HepG2 (cell line): ENCODE measurements around the gene ADSL. TPM values are rescaled to one million over a fixed set of nuclear protein-coding genes. Genes with fewer than 3 reads are reported as not detected.

Experiments used
- ARHGAP35 ChIP-seq: sonication (generic); formaldehyde crosslinking; IDR thresholded peaks from 2 replicates; pipeline ENCODE4 v1.9.0; 2022; ENCODE audit warnings: mild to moderate bottlenecking, inconsistent platforms, moderate library complexity, missing genetic modification reagents, borderline replicate concordance
- CENPT ChIP-seq: sonication (generic); formaldehyde crosslinking; IDR thresholded peaks from 2 replicates; pipeline ENCODE4 v1.8.0; 2022; ENCODE audit warnings: low read depth, mild to moderate bottlenecking, moderate library complexity, missing genetic modification reagents
- FOXK1 ChIP-seq: sonication (generic); formaldehyde crosslinking; IDR thresholded peaks from 2 replicates; pipeline ENCODE4 v1.4.0; 2020; ENCODE audit warnings: low read depth, missing genetic modification reagents, borderline replicate concordance
- FOXK2 ChIP-seq: fragments of 450-650 bp; IDR thresholded peaks from 2 replicates; pipeline ENCODE4 v1.6.1; 2016
- GATAD1 ChIP-seq: IDR thresholded peaks from 2 replicates; pipeline ENCODE4 v1.6.1; 2016; ENCODE audit warnings: missing genetic modification reagents, missing compliant biosample characterization
- HNF1B ChIP-seq: sonication (generic); formaldehyde crosslinking; IDR thresholded peaks from 2 replicates; pipeline ENCODE4 v1.5.1; 2020; ENCODE audit warnings: mild to moderate bottlenecking, moderate library complexity, missing genetic modification reagents
- KMT2A ChIP-seq: sonication (generic); formaldehyde crosslinking; IDR thresholded peaks from 2 replicates; pipeline ENCODE4 v1.4.0; 2020; ENCODE audit warnings: missing genetic modification reagents
- NFE2 ChIP-seq: sonication (generic); formaldehyde crosslinking; IDR thresholded peaks from 2 replicates; pipeline ENCODE4 v1.4.0; 2020; ENCODE audit warnings: missing genetic modification reagents
- PRDM15 ChIP-seq: sonication (generic); formaldehyde crosslinking; IDR thresholded peaks from 2 replicates; pipeline ENCODE4 v1.4.0; 2020; ENCODE audit warnings: missing genetic modification reagents
- RAD51 ChIP-seq: fragments of 450-650 bp; IDR thresholded peaks from 2 replicates; pipeline ENCODE4 v1.6.1; 2016; ENCODE audit warnings: borderline replicate concordance
- TEF ChIP-seq: sonication (generic); formaldehyde crosslinking; IDR thresholded peaks from 2 replicates; pipeline ENCODE4 v1.5.0; 2020; ENCODE audit warnings: missing genetic modification reagents
- THAP7 ChIP-seq: sonication (generic); formaldehyde crosslinking; IDR thresholded peaks from 2 replicates; pipeline ENCODE4 v1.8.1; 2023; ENCODE audit warnings: mild to moderate bottlenecking, missing genetic modification reagents
- ZNF281 ChIP-seq: sonication (generic); formaldehyde crosslinking; IDR thresholded peaks from 2 replicates; pipeline ENCODE4 v1.4.0; 2020; ENCODE audit warnings: missing genetic modification reagents, borderline replicate concordance
- ZNF3 ChIP-seq: IDR thresholded peaks from 2 replicates; pipeline ENCODE4 v1.7.0; 2017; ENCODE audit warnings: inconsistent platforms
- ZNF543 ChIP-seq: sonication (generic); formaldehyde crosslinking; IDR thresholded peaks from 2 replicates; pipeline ENCODE4 v1.4.0; 2020; ENCODE audit warnings: mild to moderate bottlenecking, missing genetic modification reagents
- ZNF562 ChIP-seq: sonication (generic); formaldehyde crosslinking; IDR thresholded peaks from 2 replicates; pipeline ENCODE4 v1.8.0; 2022; ENCODE audit warnings: missing genetic modification reagents, borderline replicate concordance
- ZNF704 ChIP-seq: sonication (generic); formaldehyde crosslinking; IDR thresholded peaks from 2 replicates; pipeline ENCODE4 v1.8.1; 2023; ENCODE audit warnings: mild to moderate bottlenecking, inconsistent platforms, moderate library complexity, missing genetic modification reagents, borderline replicate concordance
- polyA plus RNA-seq, 8 experiments: library from polyadenylated mRNA; depleted of rRNA in 3 of 8; stranded (reverse) in 7 of 8; unstranded in 1 of 8; fragments of >200 nt; fragmentation: Illumina TruSeq in 4 of 8; extraction: Trizol in 4 of 8; gene quantifications; 2 replicates each; pipeline versions ENCODE4 v1.2.1 to v1.2.3, GENCODE V29; 2011 to 2016; ENCODE audit warnings: low read depth in 4 of 8, missing spikeins in 1 of 8, mixed read lengths in 1 of 8; ENCODE audit not compliant: insufficient read depth in 1 of 8
- total RNA-seq, 5 experiments: library from RNA; depleted of rRNA; stranded (reverse); fragments of >200 nt; fragmentation: Illumina TruSeq; extraction: Trizol; gene quantifications; 2 replicates each; pipeline ENCODE4 v1.2.3, GENCODE V29; 2016; ENCODE audit warnings: low read depth in 1 of 5

ADSL gene
- total and polyA plus RNA-seq, 2 of the 13 experiments (the other 11 are each of a cell fraction or from before 2014, with no cell fraction given), result 123 to 174 TPM

GRCh38 chr22:40346185-40347118 lies at the start of gene ADSL (continued):
- peak; percentile 13; the same call in 1 of the 2 replicates for TF ChIP-seq PRDM15
- no peak for TF ChIP-seq ZNF562 (CRISPR knock-in tag)
- peak; percentile 87; the same call in 1 of the 2 replicates for TF ChIP-seq ZNF704 (CRISPR knock-in tag)
- TF ChIP-seq HNF1B (CRISPR knock-in tag), result peak; percentile 79
- TF ChIP-seq NFE2 (CRISPR knock-in tag), result 0 out of 2 replicates have a peak, but pooled peaks have one; percentile 4
- peak; percentile 64 for TF ChIP-seq TEF (CRISPR knock-in tag)
- TF ChIP-seq ZNF543 (CRISPR knock-in tag), result peak; percentile 90
- no peak for TF ChIP-seq THAP7
- TF ChIP-seq GATAD1 (CRISPR knock-in tag), result peak; percentile 94
- no peak for TF ChIP-seq FOXK2
- no peak for TF ChIP-seq CENPT (CRISPR knock-in tag)
- no peak for TF ChIP-seq RAD51
- TF ChIP-seq KMT2A, result peak; percentile 88; the same call in 1 of the 2 replicates
- peak; percentile 86 for TF ChIP-seq ARHGAP35 (CRISPR knock-in tag)
- TF ChIP-seq ZNF3 (CRISPR knock-in tag), result no peak; the same call in 1 of the 2 replicates
- peak; percentile 10; the same call in 1 of the 2 replicates for TF ChIP-seq ZNF281
- TF ChIP-seq FOXK1 (CRISPR knock-in tag), result peak; percentile 65; the same call in 1 of the 2 replicates
